GM18520 (cell line): ENCODE measurements around the gene SLC13A3.

ENCODE experiments used
- ATAC-seq: cut with Tn5 transposase; IDR thresholded peaks from one replicate; pipeline ENCODE4 v1.9.1; 2021; ENCODE audit not compliant: unreplicated experiment

Gene SLC13A3

GRCh38 chr20:46606817-46607190 lies 44.5 kb downstream of the SLC13A3 start:
- ATAC-seq, result no peak

GRCh38 chr20:46605978-46606816 lies 45.1 kb downstream of the SLC13A3 start:
- ATAC-seq, result no peak

- ATAC-seq, result no peak
These were observed 46.1 kb downstream of the SLC13A3 start for GRCh38 chr20:46605181-46605580.

- no peak for ATAC-seq
These were observed 46.6 kb downstream of the SLC13A3 start for GRCh38 chr20:46604551-46605133.

GRCh38 chr20:46602429-46602828 lies 48.8 kb downstream of the SLC13A3 start:
- ATAC-seq, result no peak

- ATAC-seq, result no peak
These were observed 49.6 kb downstream of the SLC13A3 start for GRCh38 chr20:46601603-46602122.

GRCh38 chr20:46600286-46600752 lies 50.9 kb downstream of the SLC13A3 start:
- no peak for ATAC-seq

- ATAC-seq, result no peak
These were observed 51.9 kb downstream of the SLC13A3 start for GRCh38 chr20:46599227-46599987.

GRCh38 chr20:46595933-46596332 lies 55.3 kb downstream of the SLC13A3 start:
- ATAC-seq, result no peak

- no peak for ATAC-seq
These were observed 56.5 kb downstream of the SLC13A3 start for GRCh38 chr20:46594725-46595124.

GRCh38 chr20:46592580-46593362 lies 58.5 kb downstream of the SLC13A3 start:
- ATAC-seq, result no peak

- ATAC-seq, result no peak
These were observed 60.8 kb downstream of the SLC13A3 start for GRCh38 chr20:46590443-46590842.

GRCh38 chr20:46588532-46589511 lies 62.4 kb downstream of the SLC13A3 start:
- ATAC-seq, result no peak

GRCh38 chr20:46587986-46588385 lies 63.3 kb downstream of the SLC13A3 start:
- no peak for ATAC-seq

- no peak for ATAC-seq
These were observed 64.5 kb downstream of the SLC13A3 start for GRCh38 chr20:46586724-46587123.

GRCh38 chr20:46584508-46584907 lies 66.8 kb downstream of the SLC13A3 start:
- no peak for ATAC-seq

- no peak for ATAC-seq
These were observed 67.6 kb downstream of the SLC13A3 start for GRCh38 chr20:46583411-46584214.

- no peak for ATAC-seq
These were observed 68.6 kb downstream of the SLC13A3 start for GRCh38 chr20:46582648-46583047.

- ATAC-seq, result no peak
These were observed 69.9 kb downstream of the SLC13A3 start for GRCh38 chr20:46581391-46581790.
